Uterus (tissue), 4 donors: ENCODE results near the gene TLE3. TPM values are rescaled to one million over a fixed set of nuclear protein-coding genes. Genes with fewer than 3 reads are reported as not detected.
A peak's percentile ranks its signal among the peaks of the same experiment; 100 is the strongest.

Experiments
- DNase-seq, 2 donors: peaks; one replicate each; pipeline ENCODE4 v3.0.0-alpha.2; 2019 to 2020
- H3K27ac ChIP-seq, 2 donors: fragments of 200-600 bp; sonication (generic); 1 replicate in 1 of 2; 2 replicates in 1 of 2; pipeline ENCODE4 v1.5.1; 2016 to 2018
- H3K27me3 ChIP-seq, 2 donors: fragments of 200-600 bp; sonication (generic); one replicate each; pipeline ENCODE4 v1.5.1; 2018 to 2019; ENCODE audit warnings: control low read depth in 1 of 2
- H3K36me3 ChIP-seq, 2 donors: fragments of 200-600 bp; sonication (generic); one replicate each; pipeline ENCODE4 v1.5.1; 2019; ENCODE audit warnings: control low read depth in 1 of 2
- H3K4me1 ChIP-seq, 2 donors: fragments of 200-600 bp; sonication (generic); one replicate each; pipeline ENCODE4 v1.5.1; 2018 to 2019; ENCODE audit warnings: control low read depth in 1 of 2
- H3K4me3 ChIP-seq, 2 donors: fragments of 200-600 bp; sonication (generic); 1 replicate in 1 of 2; 2 replicates in 1 of 2; pipeline ENCODE4 v1.5.1; 2018 to 2019; ENCODE audit warnings: mild to moderate bottlenecking in 1 of 2
- H3K9me3 ChIP-seq, 2 donors: fragments of 200-600 bp; sonication (generic); one replicate each; pipeline ENCODE4 v1.5.1; 2019; ENCODE audit warnings: control low read depth in 1 of 2
- CTCF ChIP-seq, 4 experiments: fragments of 200-600 bp in 2 of 4; fragments of 450-650 bp in 2 of 4; sonication (generic) in 2 of 4; IDR thresholded peaks; one replicate each; pipeline ENCODE4 v1.5.1; 2016 to 2019; ENCODE audit warnings: antibody characterized with exemption in 4 of 4, mild to moderate bottlenecking in 2 of 4, moderate library complexity in 1 of 4
- POLR2A ChIP-seq, 2 donors: fragments of 450-650 bp; IDR thresholded peaks; one replicate each; pipeline ENCODE4 v1.6.1; 2016; ENCODE audit warnings: antibody characterized with exemption in 2 of 2, mild to moderate bottlenecking in 1 of 2, moderate library complexity in 1 of 2
- intact Hi-C: fragments of 100-400 bp; cut with DNase I; formaldehyde crosslinking; loops from one replicate; pipeline ENCODE4 v1.15.1; 2023; ENCODE audit warnings: low total_unique reads
- total RNA-seq, 4 donors: library from RNA; depleted of rRNA in 3 of 4; stranded (reverse); fragments of >200 nt in 3 of 4; gene quantifications; one replicate each; pipeline versions ENCODE4 v1.1.0 to v1.2.4, GENCODE V29; 2014 to 2023
- donor health status: DM: yes; HTN: yes; CAD: no.

Gene TLE3
- total RNA-seq, 4 donors from 2014 or later: 7.4 to 244 (median 49.4) TPM

- Histone ChIP-seq H3K4me3 (no peak overlapping the region), H3K4me1 (peaks cover 0 to 7% of the 10 kb centered on the region in 2 donors), H3K27ac (no peak overlapping the region), H3K9me3 (no peaks in the 10 kb centered on the region), H3K27me3 (no peaks in the 10 kb centered on the region), H3K36me3 (no peaks in the 10 kb centered on the region)
- intact Hi-C loops: no loop called here
- DNase-seq: no peak
- no peak for TF ChIP-seq CTCF (IDR thresholded peaks at IDR 0.05)
- TF ChIP-seq POLR2A (IDR thresholded peaks at IDR 0.05): no peak
Measured at GRCh38 chr15:70029297-70029701, 68.4 kb downstream of the TLE3 start.

GRCh38 chr15:70027518-70027917, 70.2 kb downstream of the TLE3 start:
- intact Hi-C loops: no loop called here
- Histone ChIP-seq H3K27me3 (no peaks in the 10 kb centered on the region), H3K27ac (no peak overlapping the region), H3K9me3 (no peaks in the 10 kb centered on the region), H3K4me3 (no peak overlapping the region), H3K4me1 (peaks cover 8% of the 10 kb centered on the region in 2 donors), H3K36me3 (no peaks in the 10 kb centered on the region)
- DNase-seq: no peak
- TF ChIP-seq CTCF (IDR thresholded peaks at IDR 0.05) (no peak), POLR2A (IDR thresholded peaks at IDR 0.05) (no peak)

- Histone ChIP-seq H3K27me3 (no peaks in the 10 kb centered on the region), H3K9me3 (no peaks in the 10 kb centered on the region), H3K4me3 (no peak overlapping the region), H3K27ac (no peak overlapping the region), H3K36me3 (no peaks in the 10 kb centered on the region), H3K4me1 (peaks cover 8% of the 10 kb centered on the region in 2 donors)
- intact Hi-C loops: no loop called here
- no peak for DNase-seq
- TF ChIP-seq CTCF (IDR thresholded peaks at IDR 0.05) (no peak), POLR2A (IDR thresholded peaks at IDR 0.05) (no peak)
Measured at GRCh38 chr15:70026991-70027390, 70.7 kb downstream of the TLE3 start.

GRCh38 chr15:70025413-70026296, 72.1 kb downstream of the TLE3 start:
- H3K27me3 ChIP-seq: no peaks in the 10 kb centered on the region
- H3K9me3 ChIP-seq: no peaks in the 10 kb centered on the region
- no peak for TF ChIP-seq CTCF (IDR thresholded peaks at IDR 0.05)
- no peak for TF ChIP-seq POLR2A (IDR thresholded peaks at IDR 0.05)
- DNase-seq: no peak
- no peaks in the 10 kb centered on the region for H3K36me3 ChIP-seq
- peaks cover 8% of the 10 kb centered on the region in 2 donors for H3K4me1 ChIP-seq
- no peak overlapping the region for H3K27ac ChIP-seq
- no peak overlapping the region for H3K4me3 ChIP-seq
- intact Hi-C loops: no loop called here

- H3K4me3 ChIP-seq: no peak overlapping the region
- no peaks in the 10 kb centered on the region for H3K36me3 ChIP-seq
- intact Hi-C loops: no loop called here
- H3K27me3 ChIP-seq: no peaks in the 10 kb centered on the region
- H3K4me1 ChIP-seq: peaks cover 8% of the 10 kb centered on the region in 2 donors
- no peak for TF ChIP-seq CTCF (IDR thresholded peaks at IDR 0.05)
- TF ChIP-seq POLR2A (IDR thresholded peaks at IDR 0.05): no peak
- DNase-seq: no peak
- H3K27ac ChIP-seq: peak overlapping the region in 1 of 2 donors; percentile 53
- no peaks in the 10 kb centered on the region for H3K9me3 ChIP-seq
Measured at GRCh38 chr15:70024521-70024920, 73.2 kb downstream of the TLE3 start.
